Activated T-helper 9 cell treated with anti-CD3 and anti-CD28 coated beads, Interleukin-2, amount 50 U/mL, for 16 hours (primary cell): ENCODE results near the gene GRIK2.

Experiments used
- DNase-seq: peaks from one replicate; pipeline ENCODE4 v3.0.0-alpha.2; 2020; ENCODE audit warnings: low read depth

The GRIK2 gene

DNA sequence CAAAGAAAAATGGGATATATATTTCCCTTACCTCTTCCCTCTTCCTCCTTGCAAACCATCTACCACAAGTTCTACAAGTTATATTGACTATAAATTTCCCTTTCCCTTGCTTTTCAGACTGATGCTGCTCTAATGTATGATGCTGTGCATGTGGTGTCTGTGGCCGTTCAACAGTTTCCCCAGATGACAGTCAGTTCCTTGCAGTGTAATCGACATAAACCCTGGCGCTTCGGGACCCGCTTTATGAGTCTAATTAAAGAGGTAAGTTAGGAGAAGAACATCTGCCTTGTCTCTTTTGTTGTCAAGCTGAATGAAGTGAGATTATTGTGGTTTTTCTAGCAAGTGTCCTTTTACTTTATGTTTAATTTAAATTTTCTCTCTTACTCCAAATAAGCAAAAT lies 406.0 kb downstream of the GRIK2 start:
- no peak for DNase-seq

DNA sequence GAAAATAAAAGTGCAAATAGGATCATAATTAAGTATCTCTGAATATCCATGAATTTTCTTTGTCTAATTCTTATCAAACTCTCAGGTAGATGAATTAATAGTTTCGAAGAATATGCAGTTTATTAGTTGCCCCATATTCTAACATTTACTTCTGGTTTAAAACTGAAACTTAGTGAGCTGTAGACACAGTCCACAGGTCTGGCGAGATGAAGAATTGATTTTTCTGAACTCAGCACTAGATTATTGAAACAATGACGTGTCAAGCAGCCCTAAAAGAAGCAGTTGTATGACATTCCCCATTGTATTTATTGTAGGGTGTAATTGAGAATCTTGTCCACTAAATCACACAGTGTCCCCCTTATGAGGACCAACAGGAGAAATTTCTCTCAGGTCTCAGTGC lies 407.1 kb downstream of the GRIK2 start:
- no peak for DNase-seq

DNA sequence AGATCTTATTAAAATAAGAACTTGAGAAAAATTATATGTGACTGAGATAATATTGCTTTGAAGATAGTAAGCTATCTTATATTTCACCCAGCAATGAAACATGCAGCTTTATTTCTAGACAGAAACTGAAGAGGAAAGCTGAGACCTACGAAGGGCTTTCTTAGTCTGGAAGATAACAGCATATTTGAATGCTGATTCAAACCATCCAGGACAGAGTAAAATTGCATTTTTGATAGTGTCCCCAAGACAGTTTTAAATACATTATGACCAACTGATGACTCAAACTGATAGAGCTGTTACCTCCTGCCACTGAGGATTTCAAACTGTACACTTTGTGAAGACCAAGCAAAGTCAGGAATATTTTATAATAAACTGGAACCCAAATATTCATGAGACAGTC lies 409.6 kb downstream of the GRIK2 start:
- DNase-seq: no peak

DNA sequence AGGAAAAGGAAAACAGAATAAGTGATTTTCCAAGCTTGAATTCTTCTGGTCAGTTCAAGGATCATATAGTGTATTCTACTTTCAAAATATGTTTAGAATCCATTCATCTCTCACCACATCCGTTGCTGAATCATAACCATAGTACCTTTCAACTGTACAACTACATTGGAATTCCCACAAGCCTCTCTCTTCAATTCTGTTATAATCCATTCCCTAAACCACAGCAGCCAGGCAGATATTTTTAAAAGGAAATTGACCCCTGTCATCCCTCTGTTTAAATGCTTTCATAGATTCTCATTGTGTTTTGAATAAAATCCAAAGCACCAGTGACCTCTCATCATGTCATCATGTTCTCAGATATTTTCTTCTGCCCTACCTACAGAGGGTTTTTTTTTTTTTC lies 412.7 kb downstream of the GRIK2 start:
- no peak for DNase-seq

DNA sequence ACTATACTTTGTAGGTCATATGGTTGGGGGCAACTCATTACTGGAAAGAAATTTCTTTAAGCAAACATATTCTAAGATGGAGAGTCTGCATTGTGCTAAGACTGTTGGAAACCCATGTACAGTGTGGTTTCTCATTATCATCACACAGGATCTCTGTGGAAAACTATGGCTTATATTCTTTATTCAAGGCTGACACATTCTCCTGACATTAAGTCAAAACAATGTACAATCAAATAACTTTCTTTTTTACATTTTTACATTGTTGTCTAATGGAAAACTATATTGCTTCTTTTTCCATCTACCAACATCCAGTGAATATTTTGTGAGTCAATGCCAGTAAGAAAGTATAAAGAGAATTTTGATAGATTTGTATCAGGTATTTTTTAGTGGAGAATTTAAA lies 417.6 kb downstream of the GRIK2 start:
- DNase-seq: no peak

DNA sequence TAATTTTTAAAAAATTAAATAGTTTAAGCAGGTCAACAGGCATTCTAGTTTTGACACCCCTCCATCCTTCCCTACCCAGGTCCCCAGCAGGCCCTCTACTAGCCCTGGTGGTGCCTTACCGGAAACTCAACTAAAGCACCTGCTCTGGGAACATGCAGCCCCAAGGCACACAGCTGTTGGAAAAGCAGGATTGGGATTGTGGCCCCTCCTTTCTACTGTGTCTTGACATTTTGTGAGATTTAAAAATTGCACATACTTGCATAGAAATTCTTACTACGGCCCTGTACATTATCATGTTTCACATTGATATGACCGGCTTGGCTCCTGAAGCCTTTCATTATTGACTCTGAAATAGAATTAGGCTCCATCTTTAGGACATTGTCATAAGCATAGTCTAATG lies 423.2 kb downstream of the GRIK2 start:
- no peak for DNase-seq

DNA sequence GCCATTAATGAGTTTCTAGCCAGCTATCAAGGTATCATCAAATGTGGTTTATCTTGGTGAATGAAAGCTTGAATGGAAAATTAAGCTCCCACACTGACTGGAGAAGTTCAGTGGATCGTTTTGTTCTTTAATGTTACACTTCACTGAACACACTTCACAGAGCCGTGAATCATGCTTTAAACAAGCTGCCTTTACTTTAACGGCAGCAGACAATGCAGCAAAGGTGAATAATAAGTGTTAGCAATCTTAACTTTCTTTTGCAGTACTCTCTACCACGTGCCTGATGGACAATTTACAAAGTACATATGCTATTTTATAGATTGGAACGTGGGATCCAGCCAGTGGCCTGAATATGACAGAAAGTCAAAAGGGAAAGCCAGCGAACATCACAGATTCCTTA lies 424.5 kb downstream of the GRIK2 start:
- DNase-seq: no peak

DNA sequence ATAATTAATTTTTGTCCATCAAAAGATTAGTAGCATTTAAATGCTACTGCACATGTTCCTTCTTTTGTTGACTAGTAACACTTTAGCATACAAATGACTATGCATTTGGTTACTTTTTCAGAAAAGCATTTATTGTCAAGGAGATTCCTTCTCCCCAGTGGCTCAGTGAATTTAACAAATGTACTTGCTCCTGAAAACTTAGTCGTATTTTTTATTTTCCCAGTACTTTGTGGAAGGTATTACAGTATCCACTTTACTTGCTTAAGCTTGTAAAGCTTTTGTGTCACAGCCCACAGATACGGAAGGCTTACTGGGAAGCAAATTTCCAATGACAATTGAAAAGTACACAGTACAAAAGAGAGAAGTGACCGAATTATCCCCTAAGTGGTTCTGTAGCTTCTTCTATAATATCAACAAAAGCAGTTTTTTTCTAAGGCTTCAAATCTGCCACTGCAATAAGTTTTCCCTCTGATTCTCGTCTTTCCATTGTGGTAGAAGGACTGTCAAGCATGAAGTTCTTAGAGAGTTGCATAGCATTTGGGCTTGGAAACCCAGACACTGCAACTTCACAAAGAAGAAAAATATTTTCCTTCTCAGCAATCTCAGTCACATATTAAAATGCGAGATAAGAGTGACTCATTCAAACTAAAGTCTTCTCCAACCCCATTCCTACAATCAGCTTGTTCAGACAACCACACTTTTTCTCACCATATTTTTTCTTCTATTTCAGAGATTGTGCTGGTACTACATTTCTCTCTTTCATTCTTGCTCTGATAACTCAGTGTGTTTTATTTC lies 431.2 kb downstream of the GRIK2 start:
- DNase-seq: no peak

DNA sequence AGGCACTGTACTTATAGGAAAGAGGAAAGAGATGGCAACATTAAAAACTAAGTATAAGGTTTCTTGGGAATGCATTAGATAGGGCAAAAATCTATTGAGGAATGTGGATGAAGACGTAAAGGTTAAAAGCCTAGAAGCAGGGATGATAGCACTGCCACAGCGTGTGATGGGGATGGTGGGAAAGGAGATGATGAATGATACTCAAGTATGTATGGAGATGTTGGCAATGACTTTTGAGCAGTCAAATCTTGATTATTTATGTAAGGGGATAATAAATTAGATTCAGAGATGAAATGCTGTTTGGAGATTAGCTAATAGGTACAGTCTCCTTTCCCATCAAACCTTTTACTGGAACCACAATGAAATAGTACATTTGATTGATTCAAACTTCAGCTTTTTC lies 432.8 kb downstream of the GRIK2 start:
- no peak for DNase-seq

DNA sequence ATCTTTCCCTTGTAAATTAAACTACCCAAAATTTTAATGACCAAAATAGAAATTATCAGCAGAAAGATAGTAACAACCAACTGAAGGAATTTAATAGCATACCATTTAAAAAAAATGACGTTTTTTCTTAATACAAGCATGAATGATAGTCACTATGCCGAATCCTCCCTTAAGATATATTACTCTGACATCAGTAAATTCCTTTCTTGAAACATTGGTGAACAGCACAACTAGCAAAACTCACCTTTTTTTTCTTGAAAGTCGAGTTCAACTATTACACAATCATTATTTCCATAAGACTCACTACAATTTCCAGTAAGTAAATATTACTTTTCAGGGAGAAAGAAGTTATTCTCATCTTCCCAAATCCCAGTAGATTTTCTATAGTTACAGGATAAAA lies 433.2 kb downstream of the GRIK2 start:
- DNase-seq: no peak

DNA sequence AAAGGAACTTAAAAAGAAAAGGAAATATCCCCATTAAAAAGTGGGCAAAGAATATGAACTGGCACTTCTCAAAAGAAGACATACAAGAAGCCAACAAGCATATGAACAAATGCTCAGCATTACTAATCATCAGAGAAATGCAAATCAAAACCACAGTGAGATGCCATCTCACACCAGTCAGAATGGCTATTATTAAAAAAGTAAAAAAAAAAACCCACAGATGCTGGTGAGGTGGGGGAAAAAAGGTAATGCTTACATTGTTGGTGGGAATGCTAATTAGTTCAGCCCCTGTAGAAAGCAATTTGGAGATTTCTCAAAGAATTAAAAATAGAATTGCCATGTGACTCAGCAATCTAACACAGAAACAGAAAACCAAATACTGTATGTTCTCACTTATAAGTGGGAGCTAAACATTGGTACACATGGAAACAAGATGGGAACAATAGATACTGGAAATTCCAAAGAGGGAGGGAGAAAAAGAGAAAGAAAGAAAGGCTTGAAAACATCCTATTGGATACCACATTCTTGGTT lies 437.1 kb downstream of the GRIK2 start:
- DNase-seq: no peak

DNA sequence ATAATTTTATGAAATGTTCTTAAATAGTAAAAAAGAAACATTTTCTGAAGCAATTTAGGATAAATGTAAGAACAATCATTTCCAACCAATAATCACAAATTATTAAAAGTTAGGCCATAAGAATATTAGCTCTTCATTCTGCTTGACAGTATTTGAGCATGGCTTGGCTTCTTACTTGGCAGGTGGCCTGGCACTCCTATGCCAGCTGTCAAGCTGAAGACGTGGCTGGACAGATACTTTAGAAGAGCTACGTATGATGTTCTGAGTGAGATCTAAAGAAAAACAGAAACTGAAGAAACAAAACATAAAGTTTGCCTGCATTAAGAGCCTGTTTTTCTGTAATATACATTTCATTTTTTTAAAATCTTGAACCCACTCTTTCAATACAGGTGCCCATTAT lies 438.9 kb downstream of the GRIK2 start:
- no peak for DNase-seq

DNA sequence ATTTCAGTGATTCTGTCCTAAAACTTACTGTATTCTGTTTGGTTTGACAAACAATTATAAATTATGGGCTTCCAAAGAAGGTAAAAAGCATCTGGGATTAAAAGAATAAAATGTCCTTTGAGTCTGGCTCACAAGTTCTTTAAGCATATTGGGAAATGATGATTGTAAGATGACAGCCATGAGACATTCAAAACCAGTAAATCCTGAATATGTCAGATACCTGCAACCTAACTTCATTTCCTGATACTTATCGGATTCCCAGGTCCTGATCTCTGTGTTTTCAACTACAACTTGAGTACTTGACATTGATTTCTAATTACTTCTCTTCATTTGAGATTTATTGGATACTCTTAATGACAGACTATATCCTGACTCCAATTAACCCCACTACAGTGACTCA lies 446.6 kb downstream of the GRIK2 start:
- no peak for DNase-seq

DNA sequence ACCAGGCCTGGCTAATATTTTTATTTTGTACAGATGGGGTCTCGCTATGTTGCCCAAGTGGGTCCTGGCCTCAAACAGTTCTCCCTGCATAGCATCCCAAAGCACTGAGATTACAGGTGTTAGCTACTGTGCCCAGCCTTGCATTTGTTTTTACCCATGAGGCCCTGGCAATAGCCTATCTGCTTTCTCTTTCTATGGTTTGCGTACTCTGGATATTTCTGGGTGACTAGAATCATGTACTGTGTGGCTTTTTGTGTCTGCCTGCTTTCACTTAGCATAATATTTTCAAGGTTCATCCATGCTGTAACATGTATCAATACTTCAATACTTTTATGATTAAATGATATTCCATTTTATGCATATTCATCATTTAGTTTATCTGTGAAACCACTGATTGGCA lies 451.7 kb downstream of the GRIK2 start:
- no peak for DNase-seq

DNA sequence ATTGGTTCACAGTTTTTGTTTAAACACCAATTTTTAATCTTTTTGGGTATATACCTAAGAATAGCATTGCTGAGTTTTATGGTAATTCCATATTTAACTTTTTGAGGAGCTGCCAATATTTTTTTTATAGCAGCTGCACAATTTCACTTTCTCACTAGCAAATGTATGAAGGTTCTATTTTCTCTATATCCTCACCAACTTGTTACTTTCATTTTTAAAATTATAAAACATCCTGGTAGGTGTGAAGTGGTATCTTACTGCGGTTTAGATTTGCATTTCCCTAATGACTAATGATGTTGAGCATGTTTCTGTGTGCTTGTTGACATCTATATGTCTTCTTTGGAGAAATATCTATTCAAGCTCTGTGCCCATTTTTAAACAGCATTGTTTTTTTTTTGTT lies 452.1 kb downstream of the GRIK2 start:
- no peak for DNase-seq

DNA sequence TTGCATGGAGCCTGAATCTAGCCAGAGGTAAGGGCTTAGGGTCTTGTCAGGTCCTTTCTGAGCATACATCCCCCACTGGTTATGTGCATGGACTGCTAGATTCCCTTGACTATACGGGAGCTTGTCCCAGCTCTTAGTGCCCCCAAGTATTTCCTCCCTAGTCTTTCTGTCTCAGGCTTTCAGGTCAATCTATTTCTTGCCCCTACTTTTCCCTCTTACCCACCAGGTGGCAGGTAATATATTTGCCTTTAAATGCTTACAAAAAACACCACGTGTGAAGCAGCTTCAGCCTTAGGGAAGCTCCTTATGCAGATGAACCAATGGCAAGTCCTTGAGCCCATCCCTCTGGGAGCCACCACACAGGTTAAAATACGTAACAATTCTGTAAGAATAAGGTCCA lies 454.2 kb downstream of the GRIK2 start:
- DNase-seq: no peak

DNA sequence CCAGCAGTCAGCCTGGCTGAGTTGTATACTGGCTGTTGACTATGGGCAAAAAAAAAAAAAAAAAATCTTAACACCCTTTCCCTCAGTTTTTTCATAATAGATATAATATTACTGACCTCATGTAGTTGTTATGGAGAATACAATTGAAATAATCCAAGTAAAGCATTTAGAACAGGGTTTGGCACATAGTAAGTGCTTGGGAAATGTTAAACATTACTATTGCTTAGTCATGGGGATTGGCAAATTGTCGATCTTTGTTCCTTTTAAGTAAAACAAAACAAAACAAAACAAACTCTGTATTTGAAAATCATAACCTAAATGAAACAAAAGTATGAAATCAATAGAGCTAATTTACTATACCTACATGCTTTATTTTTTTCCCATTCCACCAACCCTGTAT lies 458.4 kb downstream of the GRIK2 start:
- no peak for DNase-seq

DNA sequence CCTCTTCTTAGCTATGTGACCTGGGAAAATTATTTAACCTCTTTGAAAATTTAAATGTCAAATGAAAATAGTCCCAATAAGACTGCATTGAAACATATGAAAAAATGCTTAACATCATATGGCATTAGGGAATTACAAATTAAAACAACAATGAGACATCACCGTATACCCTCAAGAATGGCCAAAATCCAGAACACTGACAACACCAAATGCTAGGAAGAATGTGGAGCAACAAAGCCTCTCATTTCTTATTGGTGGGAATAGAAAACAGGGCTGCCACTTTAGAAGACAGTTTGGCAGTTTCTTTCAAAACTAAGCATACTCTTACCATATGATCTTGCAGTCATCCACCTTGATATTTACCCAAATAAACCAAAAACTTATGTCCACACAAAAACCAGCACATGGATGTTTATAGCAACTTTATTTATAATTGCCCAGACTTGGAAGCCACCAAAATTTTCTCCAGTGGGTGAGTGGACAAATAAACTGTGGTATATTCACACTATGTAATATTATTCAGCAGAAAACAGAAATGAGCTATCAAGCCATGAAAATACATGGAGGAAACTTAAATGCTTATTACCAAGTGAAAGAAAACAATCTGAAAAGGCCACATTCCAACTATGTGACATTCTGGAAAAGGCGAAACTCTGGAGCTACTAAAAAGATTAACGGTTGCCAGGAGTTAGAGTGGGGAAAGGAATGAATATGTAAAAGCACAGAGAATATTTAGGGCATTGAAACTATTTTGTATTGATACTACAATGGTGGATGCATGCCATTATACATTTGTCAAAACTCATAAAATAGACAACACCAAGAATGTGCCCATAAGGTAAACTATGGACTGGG lies 459.9 kb downstream of the GRIK2 start:
- no peak for DNase-seq

DNA sequence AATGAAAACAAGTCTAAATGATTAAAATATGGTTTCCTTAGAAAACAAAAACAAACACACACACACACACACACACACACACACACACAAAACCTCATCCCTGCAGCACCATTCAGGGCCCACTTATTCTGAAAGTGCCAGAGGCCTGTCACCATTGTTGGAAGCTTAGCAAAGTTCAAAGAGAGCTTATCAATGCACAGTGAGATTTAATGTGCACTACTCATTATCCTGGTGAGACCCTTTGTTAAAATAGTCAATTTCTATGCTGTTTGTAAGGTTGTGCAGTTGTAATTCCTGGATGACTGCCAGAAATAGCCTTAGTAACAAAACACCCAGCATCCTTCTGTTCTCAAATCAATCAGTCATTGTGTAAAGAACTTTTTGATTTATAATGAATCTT lies 482.9 kb downstream of the GRIK2 start:
- no peak for DNase-seq

DNA sequence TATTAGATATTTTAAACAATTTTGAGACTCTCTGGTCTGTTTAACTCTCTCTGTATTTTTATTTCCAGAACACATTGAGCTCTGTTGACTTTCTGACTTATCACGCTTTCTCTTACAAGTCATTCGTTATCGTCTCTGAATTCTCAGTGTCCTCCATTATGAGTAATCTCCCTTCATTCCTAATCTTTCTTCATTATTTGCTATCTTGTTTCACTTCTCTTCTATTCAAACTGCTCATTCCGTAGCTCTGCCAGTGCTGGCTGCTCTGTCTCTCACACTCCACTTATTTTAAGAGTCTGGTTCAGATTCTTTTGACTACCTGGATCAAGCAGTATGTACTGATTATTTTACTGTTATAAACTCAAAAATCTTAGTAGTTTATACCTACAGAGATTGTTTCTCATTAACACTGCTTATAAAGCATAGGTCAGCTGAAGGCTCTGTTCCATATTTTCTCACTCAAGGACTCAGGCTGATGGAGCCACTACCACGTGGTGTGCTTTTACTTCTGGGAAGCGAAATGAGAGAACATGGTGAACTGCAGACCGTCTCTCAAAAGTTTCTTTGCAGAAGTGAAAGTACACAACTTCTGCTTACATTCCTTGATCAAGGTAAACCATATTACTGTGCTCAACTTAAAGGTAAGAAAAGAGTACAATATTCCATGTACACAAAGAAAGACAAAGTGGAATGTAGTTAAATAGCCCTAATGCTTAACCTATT lies 485.2 kb downstream of the GRIK2 start:
- DNase-seq: no peak

DNA sequence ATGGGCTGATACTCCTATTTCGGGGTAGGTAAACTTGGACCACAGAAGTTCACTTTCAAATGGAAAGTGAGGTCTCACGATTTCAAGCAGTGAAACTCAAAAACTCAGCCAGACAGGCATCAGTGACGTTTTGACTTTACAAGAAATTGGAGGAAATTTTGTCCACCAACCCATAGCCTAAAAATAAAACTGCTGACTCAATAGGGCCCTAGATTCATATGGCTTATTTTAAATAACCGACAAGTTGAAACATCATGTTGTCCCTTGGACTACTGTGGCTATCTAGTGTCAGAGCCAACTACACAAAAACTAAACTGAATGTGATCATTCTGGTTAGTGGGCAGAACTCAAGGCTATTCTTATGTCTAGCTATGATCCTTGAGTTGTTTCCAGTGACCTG lies 486.3 kb downstream of the GRIK2 start:
- DNase-seq: no peak

DNA sequence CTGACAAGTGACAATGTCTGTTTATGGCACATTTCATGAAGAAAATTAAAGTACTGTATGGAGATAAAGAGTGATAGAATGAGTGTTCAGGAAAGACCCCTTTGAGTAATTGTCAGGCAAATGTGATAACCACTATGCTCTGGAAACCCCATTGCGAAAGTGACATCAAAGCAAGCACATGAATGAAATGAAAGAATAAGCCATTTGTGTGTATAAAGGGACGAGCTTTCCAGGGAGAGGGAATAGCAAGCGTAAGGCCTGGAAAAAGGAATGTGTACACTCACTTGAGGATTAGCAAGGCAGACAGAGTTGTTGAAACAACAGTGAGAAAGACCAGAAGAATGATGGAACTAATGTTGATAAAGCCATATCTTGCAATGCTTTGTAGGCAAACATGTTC lies 490.0 kb downstream of the GRIK2 start:
- DNase-seq: no peak

DNA sequence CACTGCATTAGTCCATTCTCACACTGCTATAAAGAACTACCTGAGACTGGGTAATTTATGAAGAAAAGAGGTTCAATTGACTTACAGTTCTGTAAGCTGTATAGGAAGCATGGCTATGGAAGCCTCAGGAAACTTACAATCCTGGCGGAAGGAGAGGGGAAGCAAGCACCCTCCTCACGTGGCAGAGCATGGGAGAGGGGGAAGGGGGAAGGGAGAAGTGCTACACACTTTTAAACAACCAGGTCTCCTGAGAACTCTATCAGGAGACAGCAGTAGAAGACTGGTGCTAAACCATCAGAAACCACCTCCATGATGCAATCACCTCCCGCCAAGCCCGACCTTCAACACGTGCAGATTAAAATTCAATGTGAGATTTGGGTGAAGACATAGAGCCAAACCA lies 494.0 kb downstream of the GRIK2 start:
- no peak for DNase-seq
